ENCODE data around the gene SLC25A17. TPM values are rescaled to one million over a fixed set of nuclear protein-coding genes. Genes with fewer than 3 reads are reported as not detected.
"Not testable (repeated sequence)": the region's sequence is repeated elsewhere in the genome, so short reads cannot be mapped to it uniquely, and the experiment has no call there.

Gene SLC25A17
- total and polyA plus RNA-seq, 2 donors (not counting 1 experiment from before 2014, with no cell fraction given): 12.9 to 28.7 TPM

- peak; percentile 24 to 29 for DNase-seq (ENCODE audit: low read depth in 2 of 2)
- H3K9ac ChIP-seq (ENCODE audit: insufficient read depth, low read length): no peak overlapping the region
- H3K4me2 ChIP-seq (ENCODE audit: extremely low read depth, insufficient read depth, low read length): peak overlapping the region; percentile 76
- H3K79me2 ChIP-seq (ENCODE audit: control insufficient read depth, insufficient read depth, low read length): peaks cover 91% of the 10 kb centered on the region
- TF ChIP-seq CTCF (conservative IDR thresholded peaks at IDR 0.05 in 1 of 2, IDR thresholded peaks at IDR 0.05 in 1 of 2; ENCODE audit: low read depth in 1 of 2, low read length in 2 of 2): no peak
- no peak for TF ChIP-seq EZH2 (IDR thresholded peaks at IDR 0.05; ENCODE audit: low read length, missing control alignments)
- no peak overlapping the region for H2AFZ ChIP-seq (ENCODE audit: low read length)
- H3K27ac ChIP-seq (ENCODE audit: insufficient read depth, low read length): peak overlapping the region; percentile 93
- no peaks in the 10 kb centered on the region for H3K36me3 ChIP-seq (ENCODE audit: control insufficient read depth, insufficient read depth, low read length)
- peaks cover 3% of the 10 kb centered on the region for H3K4me1 ChIP-seq (ENCODE audit: control insufficient read depth, extremely low read depth, insufficient read depth, low read length)
- H3K4me3 ChIP-seq (replicated peaks in 1 of 4; ENCODE audit: control extremely low read depth in 1 of 4, insufficient read depth in 1 of 4, low read depth in 3 of 4, low read length in 4 of 4): peak overlapping the region; percentile 59 to 99 (median 86)
- H3K9me3 ChIP-seq (ENCODE audit: control insufficient read depth, insufficient read depth, low read depth, low read length): no peaks in the 10 kb centered on the region
- H3K27me3 ChIP-seq (ENCODE audit: control insufficient read depth, insufficient read depth, low read length): no peaks in the 10 kb centered on the region
- H4K20me1 ChIP-seq (ENCODE audit: control insufficient read depth, extremely low read depth, insufficient read depth, low read length): no peaks in the 10 kb centered on the region
Measured at GRCh38 chr22:40855071-40855978, 36.2 kb upstream of the SLC25A17 start.

GRCh38 chr22:40853961-40854360 lies 34.8 kb upstream of the SLC25A17 start:
- DNase-seq (ENCODE audit: low read depth in 2 of 2): peak; percentile 12 to 15
- Histone ChIP-seq H3K79me2 (ENCODE audit: control insufficient read depth, insufficient read depth, low read length) (peaks cover 85% of the 10 kb centered on the region), H3K27ac (ENCODE audit: insufficient read depth, low read length) (no peak overlapping the region), H4K20me1 (ENCODE audit: control insufficient read depth, extremely low read depth, insufficient read depth, low read length) (no peaks in the 10 kb centered on the region), H3K9ac (ENCODE audit: insufficient read depth, low read length) (no peak overlapping the region), H3K36me3 (ENCODE audit: control insufficient read depth, insufficient read depth, low read length) (peaks cover 2% of the 10 kb centered on the region), H3K4me1 (ENCODE audit: control insufficient read depth, extremely low read depth, insufficient read depth, low read length) (peaks cover 3% of the 10 kb centered on the region), H3K9me3 (ENCODE audit: control insufficient read depth, insufficient read depth, low read depth, low read length) (no peaks in the 10 kb centered on the region), H3K27me3 (ENCODE audit: control insufficient read depth, insufficient read depth, low read length) (no peaks in the 10 kb centered on the region), H2AFZ (ENCODE audit: low read length) (no peak overlapping the region), H3K4me2 (ENCODE audit: extremely low read depth, insufficient read depth, low read length) (peak overlapping the region; percentile 76), H3K4me3 (replicated peaks in 1 of 4; ENCODE audit: control extremely low read depth in 1 of 4, insufficient read depth in 1 of 4, low read depth in 3 of 4, low read length in 4 of 4) (peak overlapping the region; percentile 24 to 99 (median 73))
- TF ChIP-seq EZH2 (IDR thresholded peaks at IDR 0.05; ENCODE audit: low read length, missing control alignments) (no peak), CTCF (conservative IDR thresholded peaks at IDR 0.05 in 1 of 2, IDR thresholded peaks at IDR 0.05 in 1 of 2; ENCODE audit: low read depth in 1 of 2, low read length in 2 of 2) (no peak)

- Histone ChIP-seq H3K36me3 (ENCODE audit: control insufficient read depth, insufficient read depth, low read length) (peaks cover 3% of the 10 kb centered on the region), H4K20me1 (ENCODE audit: control insufficient read depth, extremely low read depth, insufficient read depth, low read length) (no peaks in the 10 kb centered on the region), H3K27me3 (ENCODE audit: control insufficient read depth, insufficient read depth, low read length) (no peaks in the 10 kb centered on the region), H3K4me3 (replicated peaks in 1 of 4; ENCODE audit: control extremely low read depth in 1 of 4, insufficient read depth in 1 of 4, low read depth in 3 of 4, low read length in 4 of 4) (peak overlapping the region; percentile 5 to 99 (median 73)), H3K9me3 (ENCODE audit: control insufficient read depth, insufficient read depth, low read depth, low read length) (no peaks in the 10 kb centered on the region), H3K4me2 (ENCODE audit: extremely low read depth, insufficient read depth, low read length) (peak overlapping the region; percentile 76), H3K9ac (ENCODE audit: insufficient read depth, low read length) (no peak overlapping the region), H3K4me1 (ENCODE audit: control insufficient read depth, extremely low read depth, insufficient read depth, low read length) (peaks cover 3% of the 10 kb centered on the region), H3K27ac (ENCODE audit: insufficient read depth, low read length) (no peak overlapping the region), H2AFZ (ENCODE audit: low read length) (no peak overlapping the region), H3K79me2 (ENCODE audit: control insufficient read depth, insufficient read depth, low read length) (peaks cover 82% of the 10 kb centered on the region)
- DNase-seq (ENCODE audit: low read depth in 2 of 2): no peak
- TF ChIP-seq EZH2 (IDR thresholded peaks at IDR 0.05; ENCODE audit: low read length, missing control alignments) (no peak), CTCF (conservative IDR thresholded peaks at IDR 0.05 in 1 of 2, IDR thresholded peaks at IDR 0.05 in 1 of 2; ENCODE audit: low read depth in 1 of 2, low read length in 2 of 2) (no peak)
Measured at GRCh38 chr22:40853333-40853732, 34.2 kb upstream of the SLC25A17 start.

GRCh38 chr22:40845816-40846215 lies 26.7 kb upstream of the SLC25A17 start:
- not testable (repeated sequence) for H4K20me1 ChIP-seq (ENCODE audit: control insufficient read depth, extremely low read depth, insufficient read depth, low read length); H3K27ac ChIP-seq (ENCODE audit: insufficient read depth, low read length); H3K9ac ChIP-seq (ENCODE audit: insufficient read depth, low read length); H3K4me1 ChIP-seq (ENCODE audit: control insufficient read depth, extremely low read depth, insufficient read depth, low read length); H3K27me3 ChIP-seq (ENCODE audit: control insufficient read depth, insufficient read depth, low read length); H3K4me2 ChIP-seq (ENCODE audit: extremely low read depth, insufficient read depth, low read length); H2AFZ ChIP-seq (ENCODE audit: low read length); H3K4me3 ChIP-seq (replicated peaks in 1 of 4; ENCODE audit: control extremely low read depth in 1 of 4, insufficient read depth in 1 of 4, low read depth in 3 of 4, low read length in 4 of 4); DNase-seq (ENCODE audit: low read depth in 2 of 2); H3K9me3 ChIP-seq (ENCODE audit: control insufficient read depth, insufficient read depth, low read depth, low read length); H3K36me3 ChIP-seq (ENCODE audit: control insufficient read depth, insufficient read depth, low read length)
- peaks cover 24% of the 10 kb centered on the region for H3K79me2 ChIP-seq (ENCODE audit: control insufficient read depth, insufficient read depth, low read length)

Data from fibroblast of lung (primary cell).